GM21526 (cell line): ENCODE data around the gene DLG5.

Source experiments
- ATAC-seq: cut with Tn5 transposase; IDR thresholded peaks from one replicate; pipeline ENCODE4 v1.9.1; 2021; ENCODE audit warnings: moderate library complexity; ENCODE audit not compliant: unreplicated experiment, low FRiP score

The DLG5 gene

GRCh38 chr10:77845451-77845850 lies 81.1 kb downstream of the DLG5 start:
- no peak for ATAC-seq

GRCh38 chr10:77844713-77845445 lies 81.7 kb downstream of the DLG5 start:
- ATAC-seq, result no peak

- no peak for ATAC-seq
These were observed 82.4 kb downstream of the DLG5 start for GRCh38 chr10:77844177-77844576.

GRCh38 chr10:77843264-77843663 lies 83.3 kb downstream of the DLG5 start:
- ATAC-seq, result no peak

GRCh38 chr10:77842652-77843212 lies 83.8 kb downstream of the DLG5 start:
- no peak for ATAC-seq

GRCh38 chr10:77841711-77842375 lies 84.7 kb downstream of the DLG5 start:
- ATAC-seq, result no peak

- ATAC-seq, result no peak
These were observed 85.9 kb downstream of the DLG5 start for GRCh38 chr10:77840636-77841035.

- no peak for ATAC-seq
These were observed 88.5 kb downstream of the DLG5 start for GRCh38 chr10:77837925-77838595.

GRCh38 chr10:77837248-77837924 lies 89.2 kb downstream of the DLG5 start:
- peak; percentile 95 for ATAC-seq

- peak; percentile 69 for ATAC-seq
These were observed 90.2 kb downstream of the DLG5 start for GRCh38 chr10:77836299-77836820.

- ATAC-seq, result no peak
These were observed 90.9 kb downstream of the DLG5 start for GRCh38 chr10:77835669-77836086.

- no peak for ATAC-seq
These were observed 91.4 kb downstream of the DLG5 start for GRCh38 chr10:77834943-77835668.

- no peak for ATAC-seq
These were observed 92.0 kb downstream of the DLG5 start for GRCh38 chr10:77834540-77834939.

- ATAC-seq, result no peak
These were observed 92.8 kb downstream of the DLG5 start for GRCh38 chr10:77833792-77834191.

GRCh38 chr10:77833225-77833624 lies 93.3 kb downstream of the DLG5 start:
- ATAC-seq, result no peak

- ATAC-seq, result no peak
These were observed 94.3 kb downstream of the DLG5 start for GRCh38 chr10:77832238-77832637.

GRCh38 chr10:77829356-77829755 lies 97.2 kb downstream of the DLG5 start:
- ATAC-seq, result no peak

GRCh38 chr10:77828377-77828776 lies 98.2 kb downstream of the DLG5 start:
- ATAC-seq, result no peak

GRCh38 chr10:77827366-77827765 lies 99.2 kb downstream of the DLG5 start:
- ATAC-seq, result no peak

- ATAC-seq, result no peak
These were observed 100.6 kb downstream of the DLG5 start for GRCh38 chr10:77825965-77826364.
